ENCODE data around the gene PEX1.

Gene PEX1

DNA sequence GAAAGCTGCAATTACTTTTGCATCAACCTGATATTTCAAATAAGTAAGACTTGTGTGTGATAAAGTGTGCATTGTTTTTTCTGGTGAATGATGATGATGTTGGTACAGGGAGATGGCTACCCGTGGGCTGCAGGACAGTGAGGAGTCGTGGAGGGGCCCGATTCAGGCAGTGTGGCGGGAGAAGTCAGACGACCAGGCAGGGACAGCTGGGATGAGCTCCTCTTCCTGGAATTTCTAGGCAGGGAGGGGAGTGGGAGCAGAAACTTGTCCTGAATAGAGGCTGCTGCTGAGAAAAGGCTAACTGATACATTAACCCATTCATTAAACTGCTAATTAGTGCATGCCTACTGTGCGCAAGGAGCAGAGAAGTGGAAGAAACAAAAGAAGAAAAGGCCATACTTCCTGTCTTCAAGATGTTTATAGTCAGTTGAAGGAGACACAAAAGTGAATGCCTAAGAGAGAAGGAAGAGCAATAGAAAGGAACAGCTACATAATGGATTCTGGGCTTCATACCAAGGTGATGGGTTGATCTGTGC, 90.3 kb downstream of the PEX1 start:
- Histone ChIP-seq H3K27me3 (no peaks in the 10 kb centered on the region), H3K27ac (no peak overlapping the region), H3K4me1 (no peaks in the 10 kb centered on the region), H4K20me1 (no peaks in the 10 kb centered on the region), H3K9me3 (peaks cover 10% of the 10 kb centered on the region; the same call in 1 of the 2 replicates), H3K4me3 (no peak overlapping the region), H3K4me2 (no peak overlapping the region), H3K36me3 (no peaks in the 10 kb centered on the region), H3K9ac (no peak overlapping the region)
- TF ChIP-seq Cebpa-rat (IDR thresholded peaks at IDR 0.05), result no peak
